Endothelial cell of umbilical vein (primary cell): ENCODE results near the gene DHCR7. TPM values are rescaled to one million over a fixed set of nuclear protein-coding genes. Genes with fewer than 3 reads are reported as not detected.

Source experiments
- BruUV-seq: library from RNA; stranded (reverse); fragments of 400-500 nt; replicated peaks from 2 replicates; lab custom pipeline; 2021; lab: Mats Ljungman, UMichigan
- CTCF ChIA-PET: fragments of 300-600, 350-600 bp; sonication (Branson Sonifier 250); formaldehyde crosslinking; loops from one replicate; lab custom pipeline; 2021; ENCODE audit warnings: antibody characterized with exemption, inconsistent platforms; lab: Charles Lee
- POLR2A ChIA-PET: fragments of 300-600, 350-600 bp; sonication (Branson Sonifier 250); formaldehyde crosslinking; loops from one replicate; lab custom pipeline; 2021; ENCODE audit warnings: antibody characterized with exemption, inconsistent platforms; lab: Charles Lee
- DNase-seq: peaks from one replicate; pipeline ENCODE4 v3.0.0-alpha.2; 2011; ENCODE audit warnings: low read depth, low spot score
- FAIRE-seq: peaks from 2 replicates; lab custom pipeline; 2011; peaks lifted over from hg19 to GRCh38; lab: Jason Lieb, UNC
- H2AFZ ChIP-seq: 2 replicates; pipeline ENCODE4 v1.6.0; 2012; ENCODE audit warnings: low read depth, low read length, control low read depth, inconsistent platforms
- H3K27ac ChIP-seq: 2 replicates; pipeline ENCODE4 v1.5.1; 2011; ENCODE audit warnings: low read depth, mild to moderate bottlenecking, control low read depth, low read length, moderate library complexity; ENCODE audit not compliant: insufficient read depth
- H3K27me3 ChIP-seq, 2 experiments: 2 replicates each; pipeline versions ENCODE4 v1.6.0 to v1.6.1; 2011; ENCODE audit warnings: low read length in 2 of 2, mixed read lengths in 1 of 2; ENCODE audit not compliant: control insufficient read depth in 2 of 2, insufficient read depth in 2 of 2
- H3K36me3 ChIP-seq, 2 experiments: 2 replicates in 1 of 2; 3 replicates in 1 of 2; pipeline ENCODE4 v1.5.1; 2011; ENCODE audit warnings: low read length in 2 of 2, mild to moderate bottlenecking in 1 of 2, moderate library complexity in 1 of 2; ENCODE audit not compliant: control insufficient read depth in 2 of 2, insufficient read depth in 2 of 2; ENCODE audit errors: extremely low read depth in 1 of 2
- H3K4me1 ChIP-seq: 3 replicates; pipeline ENCODE4 v1.5.1; 2011; ENCODE audit warnings: mild to moderate bottlenecking, low read length; ENCODE audit not compliant: control insufficient read depth, insufficient read depth; ENCODE audit errors: extremely low read depth
- H3K4me2 ChIP-seq: 2 replicates; pipeline ENCODE4 v1.6.1; 2011; ENCODE audit warnings: low read length, control low read depth, mixed read lengths; ENCODE audit not compliant: insufficient read depth
- H3K4me3 ChIP-seq, 3 experiments: fragments of 200-600 bp in 1 of 3; sonication (generic), shearing (Covaris generic) in 1 of 3; replicated peaks in 1 of 3; 2 replicates each; pipeline ENCODE4 v1.5.1; 2011 to 2016; ENCODE audit warnings: control low read depth in 3 of 3, low read length in 3 of 3, mild to moderate bottlenecking in 2 of 3, inconsistent platforms in 1 of 3, low read depth in 1 of 3, moderate library complexity in 1 of 3; ENCODE audit not compliant: insufficient read depth in 1 of 3
- H3K79me2 ChIP-seq: 2 replicates; pipeline ENCODE4 v1.6.0; 2012; ENCODE audit warnings: low read length, inconsistent platforms; ENCODE audit not compliant: control insufficient read depth, insufficient read depth
- H3K9ac ChIP-seq: replicated peaks from 2 replicates; pipeline ENCODE3; 2011; ENCODE audit warnings: low read length, control low read depth; ENCODE audit not compliant: insufficient read depth; ENCODE audit errors: extremely low read depth
- H3K9me1 ChIP-seq: replicated peaks from 3 replicates; pipeline ENCODE4 v1.6.0; 2011; ENCODE audit warnings: mild to moderate bottlenecking, low read length; ENCODE audit not compliant: control insufficient read depth, insufficient read depth; ENCODE audit errors: extremely low read depth
- H3K9me3 ChIP-seq: replicated peaks from 2 replicates; pipeline ENCODE4 v1.5.1; 2012; ENCODE audit warnings: low read length, inconsistent platforms; ENCODE audit not compliant: control insufficient read depth, insufficient read depth
- H4K20me1 ChIP-seq: replicated peaks from 2 replicates; pipeline ENCODE3; 2011; ENCODE audit warnings: mild to moderate bottlenecking, low read length; ENCODE audit not compliant: control insufficient read depth, insufficient read depth; ENCODE audit errors: extremely low read depth
- CTCF ChIP-seq, 2 donors: IDR thresholded peaks; 1 replicate in 1 of 2; 2 replicates in 1 of 2; pipeline ENCODE4 v1.5.1; 2011; ENCODE audit warnings: low read length in 2 of 2, mild to moderate bottlenecking in 2 of 2, moderate library complexity in 2 of 2, control low read depth in 1 of 2, inconsistent platforms in 1 of 2, low read depth in 1 of 2; ENCODE audit not compliant: insufficient read depth in 1 of 2; ENCODE audit errors: extremely low read depth in 1 of 2
- EZH2 ChIP-seq: IDR thresholded peaks from 2 replicates; pipeline ENCODE4 v1.6.1; 2012; ENCODE audit warnings: borderline replicate concordance, low read depth, mild to moderate bottlenecking, moderate library complexity, low read length, inconsistent platforms; ENCODE audit not compliant: severe bottlenecking
- FOS ChIP-seq: IDR thresholded peaks from 2 replicates; pipeline ENCODE4 v1.6.1; 2011; ENCODE audit warnings: mild to moderate bottlenecking, low read length, moderate library complexity, borderline replicate concordance; ENCODE audit not compliant: insufficient read depth
- GATA2 ChIP-seq: IDR thresholded peaks from 2 replicates; pipeline ENCODE4 v1.7.0; 2011; ENCODE audit warnings: low read depth, mild to moderate bottlenecking, moderate library complexity, mixed read lengths, low read length; ENCODE audit not compliant: insufficient read length, insufficient read depth
- JUN ChIP-seq: IDR thresholded peaks from 2 replicates; pipeline ENCODE4 v1.6.1; 2011; ENCODE audit warnings: borderline replicate concordance, low read depth; ENCODE audit not compliant: insufficient read length, insufficient read depth
- MAX ChIP-seq: IDR thresholded peaks from 2 replicates; pipeline ENCODE4 v1.6.1; 2011; ENCODE audit not compliant: insufficient read depth, insufficient read length
- MYC ChIP-seq: IDR thresholded peaks from one replicate; pipeline ENCODE4 v1.6.1; 2011; ENCODE audit warnings: mild to moderate bottlenecking, low read depth, low read length
- POLR2A ChIP-seq: IDR thresholded peaks from 2 replicates; pipeline ENCODE4 v1.6.1; 2012; ENCODE audit warnings: low read depth, mild to moderate bottlenecking, control low read depth, low read length
- POLR2AphosphoS5 ChIP-seq: IDR thresholded peaks from 2 replicates; pipeline ENCODE4 v1.6.1; 2012; ENCODE audit warnings: low read depth, mild to moderate bottlenecking, control low read depth, low read length, moderate library complexity; ENCODE audit not compliant: insufficient read depth
- dilution Hi-C: fragments of 300-500 bp; cut with MboI; formaldehyde crosslinking; loops from one replicate; pipeline ENCODE4 v1.15.0; 2019; ENCODE audit warnings: low sequenced_read_pairs; ENCODE audit not compliant: extremely low pct_ligation_motif_present
- intact Hi-C: fragments of 100-400 bp; cut with micrococcal nuclease; formaldehyde crosslinking; loops from one replicate; pipeline ENCODE4 v1.10.0; 2022
- polyA plus RNA-seq, 4 experiments: library from polyadenylated mRNA; depleted of rRNA in 3 of 4; stranded (reverse) in 3 of 4; unstranded in 1 of 4; fragments of >200 nt; gene quantifications; 2 replicates each; pipeline versions ENCODE4 v1.2.1 to v1.2.3, GENCODE V29; 2011 to 2012; ENCODE audit warnings: missing spikeins in 1 of 4
- total RNA-seq: library from RNA; stranded (reverse); gene quantifications from 2 replicates; pipeline ENCODE4 v1.2.3, GENCODE V29; 2021

DHCR7 gene
- total and polyA plus RNA-seq, 2 donors (not counting 3 experiments of a cell fraction or from before 2014, with no cell fraction given), result 171 to 175 TPM

DNA sequence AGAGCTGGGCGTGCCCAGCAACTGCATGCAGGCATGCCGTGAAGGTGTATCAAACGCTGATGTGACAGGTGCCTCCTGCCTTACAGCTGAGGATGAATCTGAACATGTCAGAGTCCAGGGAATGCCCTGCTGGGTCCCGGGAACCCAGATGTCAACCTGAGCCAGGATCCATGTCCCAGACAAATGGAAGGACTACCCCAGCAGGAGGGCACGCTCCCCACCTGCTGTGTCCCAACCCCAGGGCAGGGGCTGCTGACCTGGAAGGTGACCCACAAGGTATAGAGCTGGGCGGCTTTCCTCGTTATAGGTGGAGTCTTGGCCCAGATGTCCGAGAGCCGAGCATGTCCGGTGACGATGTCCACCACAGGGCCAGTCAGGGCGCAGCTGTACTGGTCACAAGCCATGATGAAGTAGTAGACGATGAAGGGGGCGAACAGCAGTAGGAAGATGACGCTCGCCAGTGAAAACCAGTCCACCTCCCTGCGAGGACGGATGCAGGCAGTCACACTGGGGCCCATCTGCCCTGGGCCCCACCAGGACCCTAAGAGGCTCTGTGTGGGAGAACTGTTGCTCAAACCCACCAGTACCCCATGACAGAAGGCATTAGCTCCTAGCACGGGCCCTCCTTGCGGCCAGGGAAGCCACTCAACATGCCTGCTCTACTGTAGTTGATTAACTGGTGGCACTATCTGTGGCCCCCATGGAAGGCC, 4.3 kb downstream of the DHCR7 start:
- dilution Hi-C loops (no loop called here), intact Hi-C loops (no loop called here)
- no peak overlapping the region for H3K4me2 ChIP-seq
- no peak overlapping the region for H3K4me3 ChIP-seq
- H3K27ac ChIP-seq, result no peak overlapping the region
- peaks cover 13% of the 10 kb centered on the region for H3K4me1 ChIP-seq
- no peaks in the 10 kb centered on the region for H4K20me1 ChIP-seq
- no peak overlapping the region for H2AFZ ChIP-seq
- no peak overlapping the region for H3K9ac ChIP-seq
- peaks cover 13 to 32% of the 10 kb centered on the region in 2 experiments for H3K36me3 ChIP-seq
- peaks cover 17% of the 10 kb centered on the region for H3K79me2 ChIP-seq
- H3K27me3 ChIP-seq, result no peaks in the 10 kb centered on the region
- FAIRE-seq, result no peak
- CTCF ChIA-PET, result interaction anchor here (2.6 kb wide), 1 partner anchor 119 kb away, joined by 6 read pairs; no protein-coding TSS in a partner anchor
- no peak for TF ChIP-seq JUN
- no peak for TF ChIP-seq POLR2AphosphoS5
- TF ChIP-seq FOS, result no peak
- no peak for TF ChIP-seq MYC
- TF ChIP-seq CTCF (IDR thresholded peaks at IDR 0.05; ENCODE audit: extremely low read depth in 1 of 2, insufficient read depth in 1 of 2, low read depth in 1 of 2, low read length in 2 of 2), result no peak
- TF ChIP-seq MAX, result no peak
- no peak for TF ChIP-seq POLR2A
- TF ChIP-seq EZH2, result no peak
- no peak for TF ChIP-seq GATA2
- DNase-seq, result no peak
- POLR2A ChIA-PET, result no interaction called here
- no peaks in the 10 kb centered on the region for H3K9me3 ChIP-seq
- no TSS peak for BruUV-seq
- no peaks in the 10 kb centered on the region for H3K9me1 ChIP-seq
